GM12878 (cell line): Measurements from ENCODE around the gene IGLON5. TPM values are rescaled to one million over a fixed set of nuclear protein-coding genes. Genes with fewer than 3 reads are reported as not detected.

ENCODE experiments used
- ATAC-seq: fragments of 200-7000 bp; cut with Tn5 transposase; 3 replicates; pipeline ENCODE4 v1.9.1; 2020; ENCODE audit warnings: mild to moderate bottlenecking, moderate library complexity
- BruUV-seq: library from RNA; stranded (reverse); fragments of 400-500 nt; replicated peaks from 2 replicates; lab custom pipeline; 2021; lab: Mats Ljungman, UMichigan
- CTCF ChIA-PET: fragments of 300-600 bp; sonication (Branson Sonifier 250); formaldehyde crosslinking; extraction: SDS; loops from one replicate; lab custom pipeline; 2021; ENCODE audit warnings: inconsistent platforms; lab: Yijun Ruan, JAX
- POLR2A ChIA-PET: fragments of 350-600 bp; formaldehyde crosslinking; extraction: SDS; loops from one replicate; lab custom pipeline; 2021; ENCODE audit warnings: inconsistent platforms; lab: Charles Lee
- RAD21 ChIA-PET: fragments of 300-600 bp; sonication (Branson Sonifier 250); formaldehyde crosslinking; loops from one replicate; lab custom pipeline; 2023; ENCODE audit warnings: antibody characterized with exemption; ENCODE audit not compliant: unreplicated experiment; lab: Charles Lee
- SMC1A ChIA-PET: fragments of 300-600 bp; sonication (Branson Sonifier 250); formaldehyde crosslinking; loops from one replicate; lab custom pipeline; 2023; ENCODE audit not compliant: unreplicated experiment, uncharacterized antibody; lab: Charles Lee
- DNase-seq: peaks from one replicate; pipeline ENCODE4 v3.0.0-alpha.2; 2011; ENCODE audit warnings: low read depth, low spot score
- FAIRE-seq: peaks from 3 replicates; lab custom pipeline; 2011; peaks lifted over from hg19 to GRCh38; lab: Jason Lieb, UNC
- H2AFZ ChIP-seq: 2 replicates; pipeline ENCODE4 v1.6.0; 2011; ENCODE audit warnings: low read depth, low read length, control low read depth; ENCODE audit not compliant: control insufficient read depth
- H3K27ac ChIP-seq: 2 replicates; pipeline ENCODE4 v1.5.1; 2011; ENCODE audit warnings: control low read depth; ENCODE audit not compliant: control insufficient read depth, insufficient read depth
- H3K27me3 ChIP-seq, 2 experiments: replicated peaks in 1 of 2; 2 replicates each; pipeline versions ENCODE4 v1.6.0 to v1.6.1; 2011; ENCODE audit warnings: low read length in 1 of 2; ENCODE audit not compliant: control insufficient read depth in 2 of 2, insufficient read depth in 2 of 2
- H3K36me3 ChIP-seq, 2 experiments: 2 replicates each; pipeline ENCODE4 v1.5.1; 2011; ENCODE audit warnings: low read length in 1 of 2; ENCODE audit not compliant: control insufficient read depth in 2 of 2, insufficient read depth in 2 of 2
- H3K4me1 ChIP-seq: 2 replicates; pipeline ENCODE4 v1.6.1; 2011; ENCODE audit warnings: mild to moderate bottlenecking, low read length, moderate library complexity, mixed read lengths; ENCODE audit not compliant: control insufficient read depth, insufficient read depth
- H3K4me2 ChIP-seq: 2 replicates; pipeline ENCODE4 v1.6.0; 2011; ENCODE audit warnings: control low read depth; ENCODE audit not compliant: control insufficient read depth, insufficient read depth
- H3K4me3 ChIP-seq: fragments of 200-600 bp; sonication (generic); 2 replicates; pipeline ENCODE4 v1.5.1; 2016
- H3K79me2 ChIP-seq: 2 replicates; pipeline ENCODE4 v1.6.0; 2011; ENCODE audit warnings: low read length; ENCODE audit not compliant: control insufficient read depth, insufficient read depth
- H3K9ac ChIP-seq: 2 replicates; pipeline ENCODE4 v1.8.0; 2011; ENCODE audit warnings: low read length, control low read depth, mixed read lengths; ENCODE audit not compliant: control insufficient read depth, insufficient read depth
- H3K9me3 ChIP-seq: replicated peaks from 3 replicates; pipeline ENCODE4 v1.5.1; 2011; ENCODE audit warnings: mild to moderate bottlenecking, low read length; ENCODE audit not compliant: control insufficient read depth, insufficient read depth
- H4K20me1 ChIP-seq: 2 replicates; pipeline ENCODE4 v1.6.0; 2011; ENCODE audit not compliant: control insufficient read depth, insufficient read depth
- FOXM1 ChIP-seq: IDR thresholded peaks from 2 replicates; pipeline ENCODE4 v1.6.1; 2012; ENCODE audit warnings: low read depth, mild to moderate bottlenecking, inconsistent platforms, low read length, moderate library complexity
- LARP7 ChIP-seq: fragments of 450-650 bp; IDR thresholded peaks from 2 replicates; pipeline ENCODE4 v1.6.1; 2017; ENCODE audit warnings: mild to moderate bottlenecking
- PKNOX1 ChIP-seq: fragments of 450-650 bp; IDR thresholded peaks from 2 replicates; pipeline ENCODE4 v1.6.1; 2016; ENCODE audit warnings: mild to moderate bottlenecking
- POLR2A ChIP-seq: IDR thresholded peaks from 2 replicates; pipeline ENCODE4 v1.6.1; 2011; ENCODE audit warnings: low read depth, mild to moderate bottlenecking, low read length
- WGBS: methylation state at CpG from one replicate; pipeline ENCODE4 v1.1.6; 2016; ENCODE audit warnings: low lambda C conversion rate; ENCODE audit not compliant: insufficient replicate concordance, insufficient coverage; ENCODE audit errors: missing lambda C conversion rate; 5-methylcytosine and 5-hydroxymethylcytosine counted together
- in situ Hi-C: fragments of 300-500 bp; cut with MboI; formaldehyde crosslinking; loops from 9 replicates; pipeline ENCODE4 v1.14.3; 2018; ENCODE audit warnings: mixed read lengths
- intact Hi-C: fragments of 100-400 bp; cut with micrococcal nuclease; formaldehyde crosslinking; loops from one replicate; pipeline ENCODE4 v1.14.2; 2022; ENCODE audit not compliant: unreplicated experiment
- polyA plus RNA-seq, 11 experiments: library from polyadenylated mRNA; depleted of rRNA in 4 of 11; unstranded in 6 of 11; stranded (reverse) in 5 of 11; fragments of >200 nt; fragmentation: Nextera tagmentation in 4 of 11; fragmentation: Illumina TruSeq in 1 of 11; extraction: Ambion mirVana in 4 of 11; extraction: Trizol in 1 of 11; gene quantifications; 1 replicate in 1 of 11; 2 replicates in 10 of 11; pipeline versions ENCODE4 v1.2.1 to v1.2.3, GENCODE V29; 2011 to 2016; ENCODE audit warnings: inconsistent platforms in 2 of 11, missing spikeins in 2 of 11, low read depth in 1 of 11
- total RNA-seq, 4 experiments: library from RNA; depleted of rRNA in 3 of 4; stranded (reverse); fragments of >200 nt in 3 of 4; fragmentation: Illumina TruSeq in 1 of 4; extraction: Trizol in 1 of 4; gene quantifications; 2 replicates each; pipeline versions ENCODE4 v1.2.1 to v1.2.3, GENCODE V29; 2013 to 2021
- TF ChIP-seq, protein P1 (sequence below): fragments of 450-650 bp; formaldehyde crosslinking; IDR thresholded peaks from 2 replicates; pipeline ENCODE4 v1.4.0; 2022; ENCODE audit warnings: mild to moderate bottlenecking, moderate library complexity

IGLON5 gene
- total and polyA plus RNA-seq, 10 of the 15 experiments (the other 5 are each of a cell fraction or from before 2014, with no cell fraction given): not detected

GRCh38 chr19:51367565-51368365 is 56.3 kb downstream of the IGLON5 start (continued):
- TF ChIP-seq, protein P1, sequence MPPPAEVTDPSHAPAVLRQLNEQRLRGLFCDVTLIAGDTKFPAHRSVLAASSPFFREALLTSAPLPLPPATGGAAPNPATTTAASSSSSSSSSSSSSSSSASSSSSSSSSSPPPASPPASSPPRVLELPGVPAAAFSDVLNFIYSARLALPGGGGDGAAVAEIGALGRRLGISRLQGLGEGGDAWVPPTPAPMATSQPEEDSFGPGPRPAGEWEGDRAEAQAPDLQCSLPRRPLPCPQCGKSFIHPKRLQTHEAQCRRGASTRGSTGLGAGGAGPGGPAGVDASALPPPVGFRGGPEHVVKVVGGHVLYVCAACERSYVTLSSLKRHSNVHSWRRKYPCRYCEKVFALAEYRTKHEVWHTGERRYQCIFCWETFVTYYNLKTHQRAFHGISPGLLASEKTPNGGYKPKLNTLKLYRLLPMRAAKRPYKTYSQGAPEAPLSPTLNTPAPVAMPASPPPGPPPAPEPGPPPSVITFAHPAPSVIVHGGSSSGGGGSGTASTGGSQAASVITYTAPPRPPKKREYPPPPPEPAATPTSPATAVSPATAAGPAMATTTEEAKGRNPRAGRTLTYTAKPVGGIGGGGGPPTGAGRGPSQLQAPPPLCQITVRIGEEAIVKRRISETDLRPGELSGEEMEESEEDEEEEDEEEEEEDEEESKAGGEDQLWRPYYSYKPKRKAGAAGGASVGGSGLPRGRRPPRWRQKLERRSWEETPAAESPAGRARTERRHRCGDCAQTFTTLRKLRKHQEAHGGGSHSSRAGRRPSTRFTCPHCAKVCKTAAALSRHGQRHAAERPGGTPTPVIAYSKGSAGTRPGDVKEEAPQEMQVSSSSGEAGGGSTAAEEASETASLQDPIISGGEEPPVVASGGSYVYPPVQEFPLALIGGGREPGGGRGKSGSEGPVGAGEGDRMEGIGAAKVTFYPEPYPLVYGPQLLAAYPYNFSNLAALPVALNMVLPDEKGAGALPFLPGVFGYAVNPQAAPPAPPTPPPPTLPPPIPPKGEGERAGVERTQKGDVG: no peak
- peak; percentile 89 for TF ChIP-seq PKNOX1
- peak; percentile 87 for TF ChIP-seq POLR2A

GRCh38 chr19:51368366-51369282 is 57.2 kb downstream of the IGLON5 start, which contains the start of gene CLDND2:
TSS of gene CLDND2 (minus strand) at chr19:51369003. CDS start at chr19:51368577, 426 bp downstream.
- no peak for DNase-seq
- POLR2A ChIA-PET: interaction anchor here (1.1 to 2.8 kb wide), 8 partner anchors 8 to 73 kb away, joined by 3 to 64 read pairs (median 8); partner anchors contain the start of gene SIGLEC10
- Histone ChIP-seq H3K9ac (peak within 1 kb of the TSS; percentile 52), H3K27me3 (no peaks in the 10 kb centered on the region), H3K79me2 (peaks cover 18% of the 10 kb centered on the region), H3K4me3 (peak within 1 kb of the TSS; percentile 82), H3K9me3 (no peaks in the 10 kb centered on the region), H3K36me3 (no peaks in the 10 kb centered on the region), H3K27ac (peak within 1 kb of the TSS; percentile 56), H4K20me1 (no peaks in the 10 kb centered on the region), H2AFZ (peak within 1 kb of the TSS; percentile 85), H3K4me1 (peaks cover 32% of the 10 kb centered on the region), H3K4me2 (peak within 1 kb of the TSS; percentile 89)
- SMC1A ChIA-PET: interaction anchor here (1.2 to 1.9 kb wide), 4 partner anchors 7 to 49 kb away, joined by 5 to 10 read pairs (median 6); partner anchors contain the start of gene SIGLEC10
- RAD21 ChIA-PET: interaction anchor here (0.5 to 2.3 kb wide), 7 partner anchors 8 to 48 kb away, joined by 3 to 34 read pairs (median 6); partner anchors contain the start of gene SIGLEC10
- intact Hi-C loops: no loop called here
- no TSS peak for BruUV-seq
- CTCF ChIA-PET: interaction anchor here (0.6 to 2.4 kb wide), 8 partner anchors 8 to 72 kb away, joined by 3 to 12 read pairs (median 4); no protein-coding TSS in a partner anchor
- FAIRE-seq: no peak
- 54% methylated on average over 22 of the region's 23 CpGs for WGBS
- ATAC-seq: no peak
- TF ChIP-seq FOXM1: no peak
- TF ChIP-seq LARP7: peak; percentile 43; the same call in 1 of the 2 replicates
- in situ Hi-C loops: loop anchor here (10.0 to 25.0 kb wide), 2 partner anchors 554 to 1031 kb away; partner anchors contain the start of gene KCNC3
